Measurements from ENCODE around the gene USP49.

GRCh38 chr6:41934278-41935192 is 39.4 kb upstream of the USP49 start:
- no peak for TF ChIP-seq CTCF (conservative IDR thresholded peaks at IDR 0.05; ENCODE audit: low read length)
- no peak for TF ChIP-seq EZH2phosphoT487 (IDR thresholded peaks at IDR 0.05; ENCODE audit: borderline replicate concordance)

All from Loucy (cell line).